ENCODE results near the gene SART1. TPM values are rescaled to one million over a fixed set of nuclear protein-coding genes. Genes with fewer than 3 reads are reported as not detected.
"Not testable (repeated sequence)": the region's sequence is repeated elsewhere in the genome, so short reads cannot be mapped to it uniquely, and the experiment has no call there.

The SART1 gene
- total RNA-seq, 1 donor, result 22.7 TPM

DNA sequence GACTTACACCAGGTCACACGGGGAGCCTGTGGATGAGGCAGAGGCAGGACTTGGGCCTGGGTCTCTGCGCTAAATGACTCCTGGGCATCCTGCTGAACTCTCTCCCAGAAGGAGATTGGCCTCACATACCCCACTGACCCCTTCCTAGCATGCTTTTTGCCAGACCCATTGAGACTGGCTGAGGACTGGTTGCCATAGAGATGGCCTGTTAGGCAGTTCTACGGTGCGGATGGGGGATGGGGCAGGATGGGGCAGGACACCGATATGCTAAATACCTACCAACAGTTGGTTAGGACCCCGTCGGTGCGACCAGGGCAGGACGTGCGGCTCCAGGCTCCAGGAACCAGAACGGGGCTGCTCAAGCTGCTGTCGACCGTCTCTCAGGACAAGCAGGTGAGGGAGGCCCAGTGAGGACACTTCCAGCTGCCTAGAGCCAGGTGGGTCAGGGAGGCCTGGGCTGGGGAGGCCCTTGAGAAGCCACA, 16.1 kb upstream of the SART1 start, which contains the start of gene TSGA10IP:
Gene TSGA10IP (plus strand): TSS at position 51 of the 482 bp plus-strand sequence. CDS start 196 bp downstream, at position 247.
- no peak for DNase-seq (ENCODE audit: low read depth)
- TF ChIP-seq, protein P1, sequence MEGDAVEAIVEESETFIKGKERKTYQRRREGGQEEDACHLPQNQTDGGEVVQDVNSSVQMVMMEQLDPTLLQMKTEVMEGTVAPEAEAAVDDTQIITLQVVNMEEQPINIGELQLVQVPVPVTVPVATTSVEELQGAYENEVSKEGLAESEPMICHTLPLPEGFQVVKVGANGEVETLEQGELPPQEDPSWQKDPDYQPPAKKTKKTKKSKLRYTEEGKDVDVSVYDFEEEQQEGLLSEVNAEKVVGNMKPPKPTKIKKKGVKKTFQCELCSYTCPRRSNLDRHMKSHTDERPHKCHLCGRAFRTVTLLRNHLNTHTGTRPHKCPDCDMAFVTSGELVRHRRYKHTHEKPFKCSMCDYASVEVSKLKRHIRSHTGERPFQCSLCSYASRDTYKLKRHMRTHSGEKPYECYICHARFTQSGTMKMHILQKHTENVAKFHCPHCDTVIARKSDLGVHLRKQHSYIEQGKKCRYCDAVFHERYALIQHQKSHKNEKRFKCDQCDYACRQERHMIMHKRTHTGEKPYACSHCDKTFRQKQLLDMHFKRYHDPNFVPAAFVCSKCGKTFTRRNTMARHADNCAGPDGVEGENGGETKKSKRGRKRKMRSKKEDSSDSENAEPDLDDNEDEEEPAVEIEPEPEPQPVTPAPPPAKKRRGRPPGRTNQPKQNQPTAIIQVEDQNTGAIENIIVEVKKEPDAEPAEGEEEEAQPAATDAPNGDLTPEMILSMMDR (IDR thresholded peaks at IDR 0.05; ENCODE audit: insufficient read depth, low read length), result no peak
- H3K4me3 ChIP-seq (ENCODE audit: low read depth, low read length), result no peak within 1 kb of the TSS

DNA sequence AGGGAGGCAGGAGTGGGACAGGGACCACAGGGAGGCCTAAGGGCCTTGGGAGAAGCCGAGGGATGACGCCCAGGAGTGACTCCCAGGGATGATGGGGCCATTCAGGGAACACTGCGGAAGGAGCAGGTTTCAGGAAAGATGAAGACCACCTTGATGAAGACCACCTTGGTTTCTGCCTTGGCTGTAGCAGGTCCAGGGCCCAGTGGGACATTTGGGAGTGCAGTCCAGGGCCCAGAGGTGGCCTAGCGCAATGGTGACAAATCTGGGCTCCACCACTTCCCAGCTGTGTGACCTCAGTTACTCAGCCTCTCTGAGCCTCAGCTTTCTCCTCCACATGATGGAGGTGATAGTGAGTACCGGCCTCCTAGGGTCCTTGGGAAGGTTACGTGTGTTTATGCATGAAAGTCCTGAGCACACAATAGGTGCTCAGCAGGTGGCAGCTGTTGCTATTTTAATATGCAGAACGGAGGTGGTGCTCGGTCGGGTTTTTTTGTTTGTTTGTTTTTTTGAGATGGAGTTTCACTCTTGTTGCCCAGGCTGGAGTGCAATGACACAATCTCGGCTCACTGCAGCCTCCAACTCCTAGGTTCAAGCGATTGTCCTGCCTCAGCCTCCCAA, 15.5 kb upstream of the SART1 start:
- DNase-seq (ENCODE audit: low read depth), result no peak
- TF ChIP-seq, protein P1 (IDR thresholded peaks at IDR 0.05; ENCODE audit: insufficient read depth, low read length), result no peak
- no peak overlapping the region for H3K4me3 ChIP-seq (ENCODE audit: low read depth, low read length)

DNA sequence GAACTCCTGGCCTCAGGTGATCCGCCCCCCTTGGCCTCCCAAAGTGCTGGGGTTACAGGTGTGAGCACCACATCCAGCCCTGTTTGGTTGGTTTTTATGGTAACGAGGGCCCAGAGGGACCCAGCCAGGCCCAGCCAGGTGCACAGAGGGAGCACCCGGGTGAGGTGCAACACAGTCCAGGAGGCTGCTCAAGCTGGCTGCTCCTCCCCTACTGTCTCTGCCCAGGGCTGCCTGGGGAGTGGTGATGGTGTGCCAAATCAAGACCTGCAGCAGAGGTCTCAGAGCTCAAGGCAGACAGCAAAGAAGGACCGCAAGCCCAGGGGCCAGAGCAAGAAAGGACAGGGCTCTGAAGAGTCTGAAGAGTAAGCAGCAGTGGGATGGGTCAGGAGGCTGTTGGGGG, 14.9 kb upstream of the SART1 start:
- H3K4me3 ChIP-seq (ENCODE audit: low read depth, low read length), result no peak overlapping the region
- TF ChIP-seq, protein P1 (IDR thresholded peaks at IDR 0.05; ENCODE audit: insufficient read depth, low read length), result no peak
- DNase-seq (ENCODE audit: low read depth), result no peak

DNA sequence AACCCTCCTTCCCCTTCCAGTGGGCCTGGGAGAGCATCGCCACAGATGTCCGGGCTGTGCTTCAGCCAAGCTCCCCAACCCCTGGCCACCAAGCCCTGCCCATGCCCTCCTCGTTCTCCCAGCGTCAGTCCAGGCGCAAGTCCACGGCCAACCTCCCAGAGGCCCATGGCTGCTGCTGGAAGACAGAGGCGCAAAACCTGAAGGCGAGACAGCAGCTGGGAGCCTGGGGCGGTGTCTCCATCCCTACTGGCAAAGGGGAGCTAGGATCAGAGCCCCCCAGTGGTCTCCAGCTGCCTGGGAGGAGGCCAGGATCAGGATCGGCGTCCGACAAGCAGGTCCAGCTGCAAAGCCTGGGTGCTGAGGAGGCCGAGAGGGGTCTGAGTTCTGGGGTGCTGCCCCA, 14.4 kb upstream of the SART1 start:
- TF ChIP-seq, protein P1 (IDR thresholded peaks at IDR 0.05; ENCODE audit: insufficient read depth, low read length), result no peak
- no peak for DNase-seq (ENCODE audit: low read depth)
- no peak overlapping the region for H3K4me3 ChIP-seq (ENCODE audit: low read depth, low read length)

DNA sequence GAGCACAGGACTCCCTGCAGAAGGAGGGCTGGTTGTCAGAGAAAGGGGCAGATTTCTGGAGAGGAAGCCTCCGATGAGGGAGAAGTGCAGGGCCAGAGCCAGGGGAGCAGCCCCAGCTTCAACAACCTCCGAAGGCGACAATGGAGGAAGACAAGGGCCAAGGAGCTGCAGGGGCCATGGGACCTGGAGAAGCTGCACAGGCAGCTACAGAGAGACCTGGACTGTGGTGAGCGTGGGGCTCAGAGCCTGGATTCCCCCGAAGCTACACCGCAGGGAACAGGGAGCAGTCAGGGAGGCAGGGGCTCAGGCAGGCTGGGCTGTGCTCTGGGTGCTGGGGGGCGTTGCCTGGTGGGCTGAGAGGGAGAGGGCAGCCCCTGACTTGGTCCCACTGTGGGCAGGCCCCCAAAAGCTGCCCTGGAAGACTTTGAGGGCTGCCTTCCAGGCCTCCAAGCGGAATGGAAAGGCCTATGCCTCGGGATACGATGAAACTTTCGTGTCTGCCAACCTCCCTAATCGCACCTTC, 13.9 kb upstream of the SART1 start:
- no peak overlapping the region for H3K4me3 ChIP-seq (ENCODE audit: low read depth, low read length)
- DNase-seq (ENCODE audit: low read depth), result no peak
- TF ChIP-seq, protein P1 (IDR thresholded peaks at IDR 0.05; ENCODE audit: insufficient read depth, low read length), result no peak

DNA sequence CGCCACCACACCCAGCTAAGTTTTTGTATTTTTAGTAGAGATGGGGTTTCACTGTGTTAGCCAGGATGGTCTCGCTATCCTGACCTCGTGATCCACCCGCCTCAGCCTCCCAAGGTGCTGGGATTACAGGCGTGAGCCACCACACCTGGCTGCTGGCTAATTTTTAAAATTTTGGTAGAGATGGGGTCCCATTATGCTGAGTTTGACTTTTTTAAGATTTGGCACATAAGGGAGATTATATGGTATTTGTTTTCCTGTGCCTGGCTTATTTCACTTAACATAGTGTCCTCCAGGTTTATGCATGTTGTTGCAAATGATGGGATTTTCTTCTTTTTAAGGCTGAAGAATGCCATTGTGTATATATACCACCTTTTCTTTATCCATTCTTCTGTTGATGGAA, 10.8 kb upstream of the SART1 start:
- H3K4me3 ChIP-seq (ENCODE audit: low read depth, low read length); DNase-seq (ENCODE audit: low read depth): not testable (repeated sequence)

DNA sequence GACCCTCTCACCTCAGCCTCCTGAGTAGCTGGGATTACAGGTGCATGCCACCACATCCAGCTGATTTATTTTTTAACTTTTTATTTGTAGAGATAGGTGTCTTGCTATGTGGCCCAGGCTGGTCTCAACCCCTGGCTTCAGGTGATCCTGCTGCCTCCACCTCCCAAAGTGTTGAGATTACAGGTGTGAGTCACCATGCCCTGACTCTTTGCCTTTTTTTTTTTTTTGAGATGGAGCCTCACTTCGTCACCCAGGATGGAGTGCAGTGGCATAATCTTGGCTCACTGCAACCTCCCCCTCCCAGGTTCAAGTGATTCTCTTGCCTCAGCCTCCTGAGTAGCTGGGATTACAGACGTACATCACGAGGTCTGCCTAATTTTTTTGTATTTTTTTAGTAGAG, 9.9 kb upstream of the SART1 start:
- not testable (repeated sequence) for H3K4me3 ChIP-seq (ENCODE audit: low read depth, low read length); DNase-seq (ENCODE audit: low read depth)

DNA sequence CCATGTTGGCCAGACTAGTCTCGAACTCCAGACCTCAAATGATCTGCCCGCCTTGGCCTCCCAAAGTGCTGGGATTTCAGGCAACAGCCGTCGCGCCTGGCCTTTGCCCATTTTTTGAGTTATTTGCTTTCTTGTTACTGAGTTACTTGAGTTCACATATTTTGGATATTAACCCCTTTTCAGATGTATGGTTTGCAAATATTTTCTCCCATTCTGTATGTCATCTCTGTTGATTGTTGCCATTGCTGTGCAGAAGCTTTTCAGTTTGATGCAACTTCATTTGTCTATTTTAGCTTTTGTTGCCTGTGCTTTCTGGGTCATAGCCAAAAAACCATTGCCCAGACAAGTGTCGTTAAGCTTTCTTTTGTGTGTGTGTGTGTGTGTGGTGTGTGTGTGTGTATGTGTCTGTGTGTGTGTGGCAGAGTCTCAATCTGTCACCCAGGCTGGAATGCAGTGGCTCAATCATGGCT, 9.4 kb upstream of the SART1 start:
- TF ChIP-seq, protein P1 (IDR thresholded peaks at IDR 0.05; ENCODE audit: insufficient read depth, low read length), result no peak
- no peak overlapping the region for H3K4me3 ChIP-seq (ENCODE audit: low read depth, low read length)
- DNase-seq (ENCODE audit: low read depth), result no peak

All from fibroblast of the aortic adventitia (primary cell).